ENCODE measurements around the gene ZBTB12. TPM values are rescaled to one million over a fixed set of nuclear protein-coding genes. Genes with fewer than 3 reads are reported as not detected.
A peak's percentile ranks its signal among the peaks of the same experiment; 100 is the strongest.

ZBTB12 gene
- total and polyA plus RNA-seq, 9 of the 15 experiments (the other 6 are each of a cell fraction or from before 2014, with no cell fraction given) = 0.03 to 12.4 (median 5.8) TPM; not detected in 1

DNA sequence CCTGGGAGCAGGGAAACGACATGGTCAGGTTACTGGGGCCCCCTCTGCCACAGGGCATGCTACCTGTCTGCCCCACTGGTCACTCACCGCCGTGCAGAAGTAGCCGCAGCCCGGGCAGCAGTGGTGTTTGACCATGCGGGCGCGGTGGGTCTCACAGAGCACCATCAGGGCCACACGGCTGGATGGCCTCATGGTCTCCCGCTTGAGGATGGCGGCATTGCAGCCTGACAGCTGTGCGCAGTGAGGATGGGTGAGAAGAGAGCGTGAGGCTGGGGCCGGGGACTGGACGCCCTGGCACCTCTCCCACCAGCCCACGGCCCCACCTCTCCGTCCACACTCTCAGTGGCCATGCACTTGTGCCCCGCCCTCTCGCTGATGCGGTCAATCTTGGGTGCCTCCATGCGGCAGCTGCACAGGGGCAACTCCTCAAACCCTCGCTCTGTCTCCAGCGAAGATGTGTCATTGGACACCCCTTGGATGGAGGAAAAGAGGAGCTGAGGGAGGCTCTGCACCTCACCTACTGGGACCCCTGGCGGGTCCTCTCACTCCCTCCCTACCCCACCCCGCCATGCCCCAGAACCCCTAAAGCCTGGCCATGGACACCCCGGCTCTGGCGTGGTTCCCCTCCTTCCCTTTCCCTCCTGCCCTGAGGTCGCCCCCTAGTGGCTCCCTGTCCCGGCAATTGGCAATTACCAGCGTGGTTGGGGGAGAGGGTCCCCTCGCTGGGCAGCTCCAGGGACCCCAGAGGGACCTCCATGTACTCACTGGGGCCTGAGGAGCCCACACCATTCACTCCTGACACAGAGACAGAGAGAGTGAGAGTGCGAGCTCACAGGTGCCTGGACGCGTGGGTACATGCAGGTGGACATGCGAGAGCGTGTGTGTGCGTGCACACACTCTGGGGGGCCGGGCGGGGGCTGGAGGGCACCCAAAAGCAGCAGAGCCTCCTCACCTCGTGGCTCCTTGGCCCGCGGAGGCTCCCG lies 13.3 kb downstream of the ZBTB12 start (continued):
- TF ChIP-seq ZNF75A (CRISPR knock-in tag; IDR thresholded peaks at IDR 0.05) = no peak
- TF ChIP-seq ZNF239 (CRISPR knock-in tag; IDR thresholded peaks at IDR 0.05) = no peak
- TF ChIP-seq SAFB (IDR thresholded peaks at IDR 0.05; ENCODE audit: borderline replicate concordance, low read depth, low read length) = no peak
- TF ChIP-seq ZNF384 (IDR thresholded peaks at IDR 0.05; ENCODE audit: low read depth, low read length) = no peak
- TF ChIP-seq MYC (IDR thresholded peaks at IDR 0.05; ENCODE audit: low read depth, low read length) = 0 out of 2 replicates have a peak, but pooled peaks have one; percentile 31
- no peak for TF ChIP-seq MYC (CRISPR knock-in tag; IDR thresholded peaks at IDR 0.05; ENCODE audit: borderline replicate concordance, low read depth)
- no peak for TF ChIP-seq POLR2AphosphoS5 (IDR thresholded peaks at IDR 0.05; ENCODE audit: control insufficient read depth, insufficient read depth, low read depth, low read length)
- TF ChIP-seq, protein P1, sequence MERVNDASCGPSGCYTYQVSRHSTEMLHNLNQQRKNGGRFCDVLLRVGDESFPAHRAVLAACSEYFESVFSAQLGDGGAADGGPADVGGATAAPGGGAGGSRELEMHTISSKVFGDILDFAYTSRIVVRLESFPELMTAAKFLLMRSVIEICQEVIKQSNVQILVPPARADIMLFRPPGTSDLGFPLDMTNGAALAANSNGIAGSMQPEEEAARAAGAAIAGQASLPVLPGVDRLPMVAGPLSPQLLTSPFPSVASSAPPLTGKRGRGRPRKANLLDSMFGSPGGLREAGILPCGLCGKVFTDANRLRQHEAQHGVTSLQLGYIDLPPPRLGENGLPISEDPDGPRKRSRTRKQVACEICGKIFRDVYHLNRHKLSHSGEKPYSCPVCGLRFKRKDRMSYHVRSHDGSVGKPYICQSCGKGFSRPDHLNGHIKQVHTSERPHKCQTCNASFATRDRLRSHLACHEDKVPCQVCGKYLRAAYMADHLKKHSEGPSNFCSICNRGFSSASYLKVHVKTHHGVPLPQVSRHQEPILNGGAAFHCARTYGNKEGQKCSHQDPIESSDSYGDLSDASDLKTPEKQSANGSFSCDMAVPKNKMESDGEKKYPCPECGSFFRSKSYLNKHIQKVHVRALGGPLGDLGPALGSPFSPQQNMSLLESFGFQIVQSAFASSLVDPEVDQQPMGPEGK (CRISPR knock-in tag; IDR thresholded peaks at IDR 0.05; ENCODE audit: borderline replicate concordance) = no peak
- TF ChIP-seq SAFB2 (IDR thresholded peaks at IDR 0.05; ENCODE audit: borderline replicate concordance, low read depth, low read length, severe bottlenecking) = no peak
- TF ChIP-seq, protein P2, sequence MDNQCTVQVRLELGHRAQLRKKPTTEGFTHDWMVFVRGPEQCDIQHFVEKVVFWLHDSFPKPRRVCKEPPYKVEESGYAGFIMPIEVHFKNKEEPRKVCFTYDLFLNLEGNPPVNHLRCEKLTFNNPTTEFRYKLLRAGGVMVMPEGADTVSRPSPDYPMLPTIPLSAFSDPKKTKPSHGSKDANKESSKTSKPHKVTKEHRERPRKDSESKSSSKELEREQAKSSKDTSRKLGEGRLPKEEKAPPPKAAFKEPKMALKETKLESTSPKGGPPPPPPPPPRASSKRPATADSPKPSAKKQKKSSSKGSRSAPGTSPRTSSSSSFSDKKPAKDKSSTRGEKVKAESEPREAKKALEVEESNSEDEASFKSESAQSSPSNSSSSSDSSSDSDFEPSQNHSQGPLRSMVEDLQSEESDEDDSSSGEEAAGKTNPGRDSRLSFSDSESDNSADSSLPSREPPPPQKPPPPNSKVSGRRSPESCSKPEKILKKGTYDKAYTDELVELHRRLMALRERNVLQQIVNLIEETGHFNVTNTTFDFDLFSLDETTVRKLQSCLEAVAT (IDR thresholded peaks at IDR 0.05) = no peak
- TF ChIP-seq SAP30 (IDR thresholded peaks at IDR 0.05; ENCODE audit: borderline replicate concordance, insufficient read depth, low read depth, low read length, poor library complexity, severe bottlenecking) = no peak
- peak; percentile 92 for TF ChIP-seq ZBTB7A (IDR thresholded peaks at IDR 0.05; ENCODE audit: borderline replicate concordance, control insufficient read depth, low read depth, low read length)
- TF ChIP-seq ZNF79 (CRISPR knock-in tag; IDR thresholded peaks at IDR 0.05; ENCODE audit: low read depth) = no peak
- no peak for TF ChIP-seq ZKSCAN8 (CRISPR knock-in tag; IDR thresholded peaks at IDR 0.05)
- TF ChIP-seq BDP1 (IDR thresholded peaks at IDR 0.05; ENCODE audit: insufficient read depth, insufficient read length) = no peak
- TF ChIP-seq ZNF431 (CRISPR knock-in tag; IDR thresholded peaks at IDR 0.05) = no peak
- no peak for TF ChIP-seq MCM7 (IDR thresholded peaks at IDR 0.05)
- TF ChIP-seq ZKSCAN1 (IDR thresholded peaks at IDR 0.05; ENCODE audit: low read depth, low read length) = no peak
- TF ChIP-seq SREBF1 (IDR thresholded peaks at IDR 0.05; ENCODE audit: borderline replicate concordance, low read depth, low read length) = no peak
- TF ChIP-seq, protein P3, sequence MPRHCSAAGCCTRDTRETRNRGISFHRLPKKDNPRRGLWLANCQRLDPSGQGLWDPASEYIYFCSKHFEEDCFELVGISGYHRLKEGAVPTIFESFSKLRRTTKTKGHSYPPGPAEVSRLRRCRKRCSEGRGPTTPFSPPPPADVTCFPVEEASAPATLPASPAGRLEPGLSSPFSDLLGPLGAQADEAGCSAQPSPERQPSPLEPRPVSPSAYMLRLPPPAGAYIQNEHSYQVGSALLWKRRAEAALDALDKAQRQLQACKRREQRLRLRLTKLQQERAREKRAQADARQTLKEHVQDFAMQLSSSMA (CRISPR knock-in tag; IDR thresholded peaks at IDR 0.05) = no peak
- no peak for TF ChIP-seq TAF9B (IDR thresholded peaks at IDR 0.05; ENCODE audit: partially characterized antibody)
